ENCODE results near the gene C1orf35. TPM values are rescaled to one million over a fixed set of nuclear protein-coding genes. Genes with fewer than 3 reads are reported as not detected.

The C1orf35 gene
- total and polyA plus RNA-seq, 2 of the 8 experiments (the other 6 are each of a cell fraction or from before 2014, with no cell fraction given): 18.6 to 19.9 TPM

- Histone ChIP-seq H2BK20ac (ENCODE audit: low read length) (no peak overlapping the region), H4K91ac (replicated peaks; ENCODE audit: insufficient read length, low read length) (no peak overlapping the region), H4K8ac (ENCODE audit: extremely low read depth, insufficient read depth, low read length) (no peak overlapping the region), H3K14ac (ENCODE audit: insufficient read length) (no peak overlapping the region), H3K36me3 (ENCODE audit: control insufficient read depth in 2 of 4, insufficient read depth in 4 of 4, low read length in 3 of 4) (no peaks in the 10 kb centered on the region), H2BK12ac (ENCODE audit: low read depth, low read length) (no peak overlapping the region), H4K5ac (ENCODE audit: insufficient read length, low read depth, low read length) (no peak overlapping the region), H3K79me1 (ENCODE audit: low read depth, low read length) (no peaks in the 10 kb centered on the region), H3K27ac (ENCODE audit: low read depth, low read length) (no peak overlapping the region), H3K4me3 (ENCODE audit: extremely low read depth in 1 of 4, insufficient read depth in 2 of 4, low read depth in 3 of 4, low read length in 4 of 4) (no peak overlapping the region), H2BK5ac (ENCODE audit: low read depth, low read length) (no peak overlapping the region), H3K23ac (ENCODE audit: insufficient read length) (no peak overlapping the region), H2BK15ac (ENCODE audit: low read length) (no peak overlapping the region), H3K23me2 (ENCODE audit: low read depth, low read length) (peaks cover 13% of the 10 kb centered on the region; the same call in 1 of the 2 replicates), H3K9ac (replicated peaks in 1 of 4; ENCODE audit: extremely low read depth in 1 of 4, low read depth in 3 of 4, low read length in 3 of 4) (no peak overlapping the region), H2AFZ (ENCODE audit: low read length) (no peak overlapping the region), H3K4ac (replicated peaks; ENCODE audit: insufficient read length, low read depth, low read length) (no peak overlapping the region), H4K20me1 (replicated peaks in 1 of 2; ENCODE audit: control insufficient read depth in 1 of 2, insufficient read depth in 2 of 2, low read length in 2 of 2) (peaks cover under 1 to 3% of the 10 kb centered on the region in 2 experiments), H2BK120ac (replicated peaks; ENCODE audit: low read depth, low read length) (no peak overlapping the region), H2AK5ac (ENCODE audit: low read depth, low read length) (no peak overlapping the region), H3K18ac (ENCODE audit: extremely low read depth, low read length) (no peak overlapping the region), H3K79me2 (ENCODE audit: control insufficient read depth in 1 of 2, insufficient read depth in 2 of 2, low read length in 2 of 2) (no peaks in the 10 kb centered on the region), H3K9me3 (ENCODE audit: insufficient read depth in 2 of 2, low read depth in 1 of 2, low read length in 1 of 2) (no peaks in the 10 kb centered on the region), H3K4me1 (replicated peaks in 1 of 4; ENCODE audit: control insufficient read depth in 3 of 4, insufficient read depth in 4 of 4, low read length in 3 of 4) (peaks cover 0 to 7% (median 0%) of the 10 kb centered on the region in 4 experiments; a peak in 1 of 7 replicates), H3K4me2 (ENCODE audit: insufficient read depth in 1 of 2, low read depth in 2 of 2, low read length in 2 of 2) (no peak overlapping the region), H3K27me3 (replicated peaks in 1 of 4; ENCODE audit: control insufficient read depth in 3 of 4, extremely low read depth in 1 of 4, insufficient read depth in 3 of 4, low read length in 3 of 4) (peaks cover 22 to 86% (median 78%) of the 10 kb centered on the region in 4 experiments), H3K56ac (replicated peaks; ENCODE audit: insufficient read length, low read depth, low read length) (no peak overlapping the region)
- ChIA-PET POLR2A (ENCODE audit: partially characterized antibody) (interaction anchor here (0.6 to 1.4 kb wide), 2 partner anchors 16 to 78 kb away, joined by 3 to 4 read pairs; partner anchors contain the start of gene ARF1), CTCF (ENCODE audit: partially characterized antibody) (interaction anchor here (0.7 to 14.1 kb wide), 3 partner anchors 8 to 64 kb away, joined by 5 to 197 read pairs (median 7); partner anchors contain the start of gene WNT3A)
- DNase-seq (ENCODE audit: low read depth in 1 of 2, low spot score in 2 of 2) (peak in 1 of 2 experiments; percentile 40), FAIRE-seq (no peak)
- WGBS, 2 experiments (ENCODE audit: extremely low coverage in 1 of 2, insufficient coverage in 1 of 2, insufficient read length in 1 of 2, insufficient replicate concordance in 2 of 2, low coverage in 1 of 2, low lambda C conversion rate in 2 of 2, missing lambda C conversion rate in 1 of 2): 89% methylated on average over 13 of the region's 15 CpGs; no CpG with 5 or more reads in 1 of the 2 experiments
- TF ChIP-seq EP300 (IDR thresholded peaks at IDR 0.05; ENCODE audit: borderline replicate concordance in 1 of 2, low read depth in 2 of 2, low read length in 2 of 2) (no peak), KDM4A (IDR thresholded peaks at IDR 0.05; ENCODE audit: low read depth, low read length, severe bottlenecking) (no peak), FOSL1 (IDR thresholded peaks at IDR 0.05; ENCODE audit: insufficient read depth, low read depth, low read length) (no peak), TAF7 (optimal IDR thresholded peaks at IDR 0.05; ENCODE audit: borderline replicate concordance, low read depth, low read length) (no peak), POU5F1 (IDR thresholded peaks at IDR 0.05; ENCODE audit: low read depth, low read length) (no peak), CHD2 (IDR thresholded peaks at IDR 0.05; ENCODE audit: low read length) (no peak), TEAD4 (IDR thresholded peaks at IDR 0.05; ENCODE audit: low read depth, low read length) (no peak), ZNF274 (IDR thresholded peaks at IDR 0.05; ENCODE audit: borderline replicate concordance, extremely low read depth, low read length) (no peak), RFX5 (IDR thresholded peaks at IDR 0.05; ENCODE audit: borderline replicate concordance, low read depth, low read length) (no peak), SIX5 (IDR thresholded peaks at IDR 0.05; ENCODE audit: low read depth, low read length) (no peak), BRCA1 (IDR thresholded peaks at IDR 0.05; ENCODE audit: low read depth, low read length) (no peak), YY1 (IDR thresholded peaks at IDR 0.05; ENCODE audit: low read depth, low read length) (no peak), SRF (IDR thresholded peaks at IDR 0.05; ENCODE audit: low read depth, low read length) (no peak)
Measured at GRCh38 chr1:228065543-228066347, 37.4 kb downstream of the C1orf35 start.
